NCI-H1930 (cell line): ENCODE data around the gene RALB.

Source experiments
- DNase-seq, 2 experiments: peaks; one replicate each; lab custom pipeline; 2025; lab: John Stamatoyannopoulos, UW

RALB gene

GRCh38 chr2:120252225-120253020 lies at the start of gene RALB:
RALB (plus strand) TSS chr2:120252852; CDS start chr2:120278665, 25,813 bp downstream.
- DNase-seq, result peak; percentile 97 to 98

GRCh38 chr2:120203251-120204021 lies 49.2 kb upstream of the RALB start:
- no peak for DNase-seq

- DNase-seq, result no peak
Observed at GRCh38 chr2:120204022-120204405, 48.6 kb upstream of the RALB start.

GRCh38 chr2:120204417-120204816 lies 48.2 kb upstream of the RALB start:
- no peak for DNase-seq

GRCh38 chr2:120204945-120205670 lies 47.5 kb upstream of the RALB start:
- DNase-seq, result no peak

- DNase-seq, result no peak
Observed at GRCh38 chr2:120206022-120206581, 46.5 kb upstream of the RALB start.

GRCh38 chr2:120208381-120209353 lies 44.0 kb upstream of the RALB start:
- DNase-seq, result no peak

- DNase-seq, result no peak
Observed at GRCh38 chr2:120209427-120210269, 43.0 kb upstream of the RALB start.

GRCh38 chr2:120210270-120210693 lies 42.4 kb upstream of the RALB start:
- DNase-seq, result no peak

- DNase-seq, result no peak
Observed at GRCh38 chr2:120218181-120218580, 34.5 kb upstream of the RALB start.

- DNase-seq, result no peak
Observed at GRCh38 chr2:120219291-120219690, 33.4 kb upstream of the RALB start.

- no peak for DNase-seq
Observed at GRCh38 chr2:120219766-120220165, 32.9 kb upstream of the RALB start.

- no peak for DNase-seq
Observed at GRCh38 chr2:120220756-120221155, 31.9 kb upstream of the RALB start.

GRCh38 chr2:120221616-120222015 lies 31.0 kb upstream of the RALB start:
- DNase-seq, result no peak

GRCh38 chr2:120222186-120223033 lies 30.2 kb upstream of the RALB start:
- no peak for DNase-seq

- DNase-seq, result peak; percentile 68 to 89
Observed at GRCh38 chr2:120223034-120223912, 29.4 kb upstream of the RALB start, which contains the start of gene TMEM185B. TMEM185B (minus strand) TSS chr2:120223400; CDS start chr2:120222976, 424 bp downstream.

- DNase-seq, result no peak
Observed at GRCh38 chr2:120224256-120224655, 28.4 kb upstream of the RALB start.
